K562 (cell line): Measurements from ENCODE around the gene PALS1. TPM values are rescaled to one million over a fixed set of nuclear protein-coding genes. Genes with fewer than 3 reads are reported as not detected.

Experiments used
- ATAC-seq: fragments of 200-7000 bp; cut with Tn5 transposase; 3 replicates; pipeline ENCODE4 v1.9.1; 2020; ENCODE audit warnings: moderate library complexity
- BruUV-seq: library from RNA; stranded (reverse); fragments of 400-500 nt; replicated peaks from 2 replicates; lab custom pipeline; 2021; lab: Mats Ljungman, UMichigan
- CTCF ChIA-PET: fragments of 300-600 bp; formaldehyde crosslinking; extraction: SDS; loops from one replicate; lab custom pipeline; 2021; ENCODE audit warnings: low intra/inter-chr PET ratio; lab: Yijun Ruan, JAX
- POLR2A ChIA-PET: fragments of 300-600, 350-650 bp; sonication (Branson Sonifier 250); formaldehyde crosslinking; extraction: SDS; loops from one replicate; lab custom pipeline; 2021; ENCODE audit warnings: antibody characterized with exemption, inconsistent platforms; lab: Yijun Ruan, JAX
- DNase-seq, 4 experiments: peaks; one replicate each; pipeline versions ENCODE4 v3.0.0 to v3.0.0-alpha.2; 2011 to 2018; ENCODE audit warnings: low spot score in 3 of 4, mixed read lengths in 3 of 4; ENCODE audit errors: extremely low read depth in 1 of 4
- FAIRE-seq: peaks from 2 replicates; lab custom pipeline; 2011; peaks lifted over from hg19 to GRCh38; lab: Jason Lieb, UNC
- H2AFZ ChIP-seq: 2 replicates; pipeline ENCODE4 v1.6.0; 2011; ENCODE audit warnings: low read depth, low read length, control low read depth, inconsistent platforms
- H3K27ac ChIP-seq: fragments of 200-600 bp; 3 replicates; pipeline ENCODE4 v1.8.0; 2011; ENCODE audit warnings: low read depth, mild to moderate bottlenecking, control low read depth, inconsistent platforms, low read length, moderate library complexity, mixed read lengths; ENCODE audit errors: extremely low read depth
- H3K27me3 ChIP-seq, 2 experiments: fragments of 300-600 bp in 1 of 2; 2 replicates in 1 of 2; 3 replicates in 1 of 2; pipeline versions ENCODE4 v1.6.0 to v1.8.0; 2011; ENCODE audit warnings: inconsistent platforms in 2 of 2, low read length in 2 of 2, mild to moderate bottlenecking in 1 of 2, mixed read lengths in 1 of 2, moderate library complexity in 1 of 2; ENCODE audit not compliant: control insufficient read depth in 2 of 2, insufficient read depth in 2 of 2
- H3K36me3 ChIP-seq: fragments of 300-600 bp; 3 replicates; pipeline ENCODE4 v1.8.0; 2011; ENCODE audit warnings: mild to moderate bottlenecking, low read length, inconsistent platforms; ENCODE audit not compliant: control insufficient read depth, insufficient read depth
- H3K4me1 ChIP-seq, 2 experiments: fragments of 200-600 bp in 1 of 2; replicated peaks in 1 of 2; 2 replicates in 1 of 2; 3 replicates in 1 of 2; pipeline versions ENCODE4 v1.5.1 to v1.8.0; 2011; ENCODE audit warnings: inconsistent platforms in 2 of 2, low read length in 2 of 2, mild to moderate bottlenecking in 1 of 2, mixed read lengths in 1 of 2, moderate library complexity in 1 of 2; ENCODE audit not compliant: control insufficient read depth in 2 of 2, insufficient read depth in 2 of 2
- H3K4me2 ChIP-seq: 2 replicates; pipeline ENCODE4 v1.6.1; 2011; ENCODE audit warnings: low read length, control low read depth, inconsistent platforms, mixed read lengths; ENCODE audit not compliant: insufficient read depth
- H3K4me3 ChIP-seq: fragments of 200-600 bp; sonication (generic), shearing (Covaris generic); 2 replicates; pipeline ENCODE4 v1.5.1; 2016; ENCODE audit warnings: control low read depth, inconsistent platforms
- H3K79me2 ChIP-seq: fragments of 200-600 bp; 3 replicates; pipeline ENCODE4 v1.8.0; 2011; ENCODE audit warnings: low read length, inconsistent platforms; ENCODE audit not compliant: control insufficient read depth, insufficient read depth
- H3K9ac ChIP-seq, 2 experiments: 2 replicates each; pipeline versions ENCODE4 v1.6.0 to v1.6.1; 2011; ENCODE audit warnings: low read depth in 2 of 2, low read length in 2 of 2, control low read depth in 1 of 2, inconsistent platforms in 1 of 2, mild to moderate bottlenecking in 1 of 2, mixed read lengths in 1 of 2; ENCODE audit not compliant: insufficient read depth in 1 of 2
- H3K9me1 ChIP-seq: one replicate; pipeline ENCODE4 v1.6.0; 2011; ENCODE audit warnings: inconsistent platforms, mild to moderate bottlenecking, low read length, moderate library complexity; ENCODE audit not compliant: control insufficient read depth, insufficient read depth
- H3K9me3 ChIP-seq: replicated peaks from 2 replicates; pipeline ENCODE4 v1.5.1; 2011; ENCODE audit warnings: low read depth, low read length, inconsistent platforms; ENCODE audit not compliant: control insufficient read depth, insufficient read depth
- H4K20me1 ChIP-seq: replicated peaks from 2 replicates; pipeline ENCODE4 v1.6.1; 2011; ENCODE audit warnings: low read length, inconsistent platforms, mixed read lengths; ENCODE audit not compliant: control insufficient read depth, insufficient read depth
- BRF2 ChIP-seq: IDR thresholded peaks from 3 replicates; pipeline ENCODE4 v1.6.1; 2011; ENCODE audit warnings: borderline replicate concordance, mild to moderate bottlenecking; ENCODE audit not compliant: insufficient read length, insufficient read depth
- CHD2 ChIP-seq: IDR thresholded peaks from 2 replicates; pipeline ENCODE4 v1.6.1; 2011; ENCODE audit warnings: low read depth, low read length
- EP300 ChIP-seq: IDR thresholded peaks from 2 replicates; pipeline ENCODE4 v1.6.1; 2012; ENCODE audit warnings: low read length, improper control_type of control experiment
- FOS ChIP-seq: IDR thresholded peaks from 3 replicates; pipeline ENCODE4 v1.6.1; 2011; ENCODE audit not compliant: insufficient read length; ENCODE audit errors: extremely low read depth
- FOXM1 ChIP-seq, 2 experiments: fragments of 450-650 bp in 1 of 2; sonication (generic) in 1 of 2; formaldehyde crosslinking in 1 of 2; IDR thresholded peaks; 2 replicates each; pipeline versions ENCODE4 v1.6.1 to v1.9.0; 2017 to 2022; ENCODE audit warnings: low read depth in 2 of 2, mild to moderate bottlenecking in 2 of 2, missing genetic modification reagents in 1 of 2, moderate library complexity in 1 of 2
- GTF2F1 ChIP-seq: IDR thresholded peaks from 2 replicates; pipeline ENCODE4 v1.6.1; 2011; ENCODE audit warnings: low read depth, low read length, improper control_type of control experiment
- HDAC2 ChIP-seq: fragments of 450-650 bp; IDR thresholded peaks from 2 replicates; pipeline ENCODE4 v1.6.1; 2016; ENCODE audit warnings: mild to moderate bottlenecking
- HEY1 ChIP-seq: fragments of 250-450 bp; sonication (Bioruptor Pico); IDR thresholded peaks from 2 replicates; pipeline ENCODE4 v1.5.0; 2020; ENCODE audit warnings: mild to moderate bottlenecking, moderate library complexity, borderline replicate concordance
- MXI1 ChIP-seq: IDR thresholded peaks from 2 replicates; pipeline ENCODE4 v1.6.1; 2011; ENCODE audit warnings: low read depth, mild to moderate bottlenecking, improper control_type of control experiment, low read length
- NFXL1 ChIP-seq: fragments of 450-650 bp; formaldehyde crosslinking; IDR thresholded peaks from 2 replicates; pipeline ENCODE4 v1.4.0; 2021; ENCODE audit warnings: mild to moderate bottlenecking
- NRF1 ChIP-seq, 2 experiments: fragments of 450-650 bp; IDR thresholded peaks in 1 of 2; conservative IDR thresholded peaks in 1 of 2; 2 replicates each; pipeline ENCODE4 v1.6.1; 2014; ENCODE audit warnings: mild to moderate bottlenecking in 2 of 2
- PCBP1 ChIP-seq: fragments of 200-400 bp; formaldehyde crosslinking; IDR thresholded peaks from 2 replicates; pipeline ENCODE4 v1.6.1; 2018; ENCODE audit warnings: mild to moderate bottlenecking, low read depth, low read length; ENCODE audit not compliant: poor library complexity, severe bottlenecking
- SUPT5H ChIP-seq: fragments of 450-650 bp; IDR thresholded peaks from 2 replicates; pipeline ENCODE4 v1.6.1; 2016
- TAF1 ChIP-seq: IDR thresholded peaks from 2 replicates; pipeline ENCODE4 v1.6.1; 2011; ENCODE audit warnings: mild to moderate bottlenecking, low read length, moderate library complexity; ENCODE audit not compliant: insufficient read depth, control insufficient read depth, severe bottlenecking; ENCODE audit errors: extremely low read depth
- THRAP3 ChIP-seq: fragments of 450-650 bp; IDR thresholded peaks from 2 replicates; pipeline ENCODE4 v1.6.1; 2016; ENCODE audit warnings: mild to moderate bottlenecking, inconsistent platforms, borderline replicate concordance
- ZBTB1 ChIP-seq: sonication (generic); formaldehyde crosslinking; IDR thresholded peaks from 2 replicates; pipeline ENCODE4 v1.8.1; 2023; ENCODE audit warnings: missing genetic modification reagents, low read depth, mild to moderate bottlenecking, borderline replicate concordance
- ZFP1 ChIP-seq: fragments of 450-650 bp; formaldehyde crosslinking; IDR thresholded peaks from 2 replicates; pipeline ENCODE4 v1.4.0; 2020; ENCODE audit warnings: mild to moderate bottlenecking, mixed read lengths
- ZNF212 ChIP-seq: fragments of 450-650 bp; formaldehyde crosslinking; IDR thresholded peaks from 2 replicates; pipeline ENCODE4 v1.4.0; 2020; ENCODE audit warnings: mild to moderate bottlenecking
- ZNF354B ChIP-seq: fragments of 250-450 bp; sonication (Bioruptor Pico); IDR thresholded peaks from 2 replicates; pipeline ENCODE4 v1.4.0; 2020
- ZNF589 ChIP-seq: fragments of 200-800 bp; sonication (Bioruptor generic); IDR thresholded peaks from 2 replicates; pipeline ENCODE4 v1.6.1; 2016; ENCODE audit warnings: low read depth, missing genetic modification characterization, missing compliant biosample characterization
- ZNF695 ChIP-seq: fragments of 450-650 bp; formaldehyde crosslinking; IDR thresholded peaks from 2 replicates; pipeline ENCODE4 v1.4.0; 2020; ENCODE audit warnings: mild to moderate bottlenecking, moderate library complexity
- ZNF696 ChIP-seq: fragments of 250-450 bp; sonication (Bioruptor Pico); conservative IDR thresholded peaks from 2 replicates; pipeline ENCODE4 v1.4.0; 2020; ENCODE audit warnings: mild to moderate bottlenecking, moderate library complexity
- WGBS: fragments of 100-300 bp; shearing (Covaris generic); methylation state at CpG from one replicate; pipeline ENCODE4 v1.1.6; 2016; ENCODE audit warnings: low coverage, mixed read lengths; ENCODE audit not compliant: insufficient coverage; ENCODE audit errors: missing lambda C conversion rate; 5-methylcytosine and 5-hydroxymethylcytosine counted together
- in situ Hi-C: fragments of 300-500 bp; cut with MboI; formaldehyde crosslinking; loops from 4 replicates; pipeline ENCODE4 v1.15.0; 2018; ENCODE audit warnings: inconsistent platforms, mixed read lengths
- intact Hi-C: fragments of 100-400 bp; cut with micrococcal nuclease; formaldehyde crosslinking; loops from 2 replicates; pipeline ENCODE4 v1.14.2; 2022
- polyA plus RNA-seq, 8 experiments: library from polyadenylated mRNA; depleted of rRNA in 4 of 8; stranded (reverse) in 5 of 8; unstranded in 3 of 8; fragments of >200 nt; fragmentation: Nextera tagmentation in 2 of 8; fragmentation: Illumina TruSeq in 1 of 8; extraction: Ambion mirVana in 2 of 8; extraction: Trizol in 1 of 8; gene quantifications; 2 replicates each; pipeline versions ENCODE4 v1.2.1 to v1.2.3, GENCODE V29; 2011 to 2014; ENCODE audit warnings: inconsistent platforms in 1 of 8, missing spikeins in 1 of 8
- total RNA-seq, 7 experiments: library from RNA; depleted of rRNA in 6 of 7; stranded (reverse); fragments of >200 nt in 6 of 7; fragmentation: Illumina TruSeq in 2 of 7; extraction: Trizol in 2 of 7; gene quantifications; 2 replicates each; pipeline versions ENCODE4 v1.2.1 to v1.2.3, GENCODE V29; 2011 to 2021; ENCODE audit warnings: low replicate concordance in 1 of 7
- TF ChIP-seq, protein P1 (sequence below), 2 experiments: fragments of 450-650 bp in 1 of 2; sonication (generic) in 1 of 2; formaldehyde crosslinking in 1 of 2; IDR thresholded peaks in 1 of 2; conservative IDR thresholded peaks in 1 of 2; 2 replicates each; pipeline versions ENCODE4 v1.6.1 to v1.8.1; 2016 to 2023; ENCODE audit warnings: mild to moderate bottlenecking in 2 of 2, moderate library complexity in 2 of 2, inconsistent platforms in 1 of 2, missing genetic modification reagents in 1 of 2

Gene PALS1
- total and polyA plus RNA-seq, 9 of the 15 experiments (the other 6 are each of a cell fraction or from before 2014, with no cell fraction given), result 4.1 to 9.9 (median 7.2) TPM

DNA sequence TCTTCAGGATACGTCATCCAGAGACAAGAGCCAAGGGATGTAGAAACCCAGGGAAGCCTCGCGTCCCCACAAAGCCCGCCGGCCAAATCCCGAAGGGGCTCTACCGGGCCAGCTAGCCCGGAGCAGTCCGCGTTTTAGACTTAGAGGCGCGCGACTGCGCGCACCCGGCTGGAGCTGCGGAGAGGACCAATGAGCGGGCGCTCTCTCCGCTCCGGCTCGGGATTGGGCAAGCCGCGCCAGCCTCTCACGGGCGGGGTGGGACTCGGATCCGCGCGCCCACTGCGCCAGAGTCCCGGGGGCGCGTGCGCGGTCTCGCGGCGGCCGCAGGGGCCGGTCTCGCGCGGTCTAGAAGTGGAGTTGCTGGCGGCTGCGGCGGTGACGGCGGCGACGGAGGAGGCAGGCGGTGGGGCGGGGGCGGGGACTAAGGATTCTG lies 241 bp upstream of the PALS1 start:
- H3K27ac ChIP-seq, result peak overlapping the region; percentile 93
- CTCF ChIA-PET, result no interaction called here
- peaks cover 33% of the 10 kb centered on the region for H3K79me2 ChIP-seq
- 1% methylated on average over 28 of the region's 54 CpGs for WGBS
- peak overlapping the region; percentile 81 for H3K4me3 ChIP-seq
- no peaks in the 10 kb centered on the region for H3K9me3 ChIP-seq
- H3K4me1 ChIP-seq, result peaks cover 3 to 6% of the 10 kb centered on the region in 2 experiments; a peak in 2 of 5 replicates
- POLR2A ChIA-PET, result interaction anchor here (0.7 to 1.9 kb wide), 5 partner anchors 9 to 269 kb away, joined by 3 to 11 read pairs (median 4); no protein-coding TSS in a partner anchor
- in situ Hi-C loops (no loop called here), intact Hi-C loops (loop anchor here (5.0 kb wide), 1 partner anchor 116 kb away; the partner anchor contains the start of gene ATP6V1D)
- no peaks in the 10 kb centered on the region for H3K36me3 ChIP-seq
- H3K4me2 ChIP-seq, result peak overlapping the region; percentile 92
- no peaks in the 10 kb centered on the region for H3K27me3 ChIP-seq
- no peaks in the 10 kb centered on the region for H4K20me1 ChIP-seq
- peak; percentile 97 for ATAC-seq
- BruUV-seq, result no TSS peak
- DNase-seq, result peak; percentile 91 to 93 (median 92)
- H3K9ac ChIP-seq, result peak overlapping the region; percentile 83 to 97; a peak in 3 of 4 replicates
- peak; percentile 77 for FAIRE-seq
- H3K9me1 ChIP-seq, result no peaks in the 10 kb centered on the region
- peak overlapping the region; percentile 88 for H2AFZ ChIP-seq
- TF ChIP-seq SUPT5H, result no peak
- peak; percentile 92 for TF ChIP-seq NRF1 (conservative IDR thresholded peaks at IDR 0.05 in 1 of 2, IDR thresholded peaks at IDR 0.05 in 1 of 2)
- TF ChIP-seq FOXM1 (IDR thresholded peaks at IDR 0.05; ENCODE audit: low read depth), result no peak
- no peak for TF ChIP-seq FOXM1 (CRISPR knock-in tag; IDR thresholded peaks at IDR 0.05; ENCODE audit: low read depth)
- TF ChIP-seq MXI1, result no peak
- TF ChIP-seq GTF2F1, result no peak
- no peak for TF ChIP-seq PCBP1
- peak; percentile 41 for TF ChIP-seq FOS
- no peak for TF ChIP-seq ZNF696
- no peak for TF ChIP-seq ZNF695 (CRISPR knock-in tag)
- no peak for TF ChIP-seq HEY1 (CRISPR knock-in tag)
- no peak for TF ChIP-seq ZFP1 (CRISPR knock-in tag)
- TF ChIP-seq ZBTB1 (CRISPR knock-in tag), result peak; percentile 90; the same call in 1 of the 2 replicates
- TF ChIP-seq ZNF212, result no peak
- no peak for TF ChIP-seq EP300
- peak; percentile 90 for TF ChIP-seq CHD2
- TF ChIP-seq TAF1, result peak; percentile 35
- 0 out of 2 replicates have a peak, but pooled peaks have one; percentile 4 for TF ChIP-seq HDAC2
- TF ChIP-seq, protein P1, sequence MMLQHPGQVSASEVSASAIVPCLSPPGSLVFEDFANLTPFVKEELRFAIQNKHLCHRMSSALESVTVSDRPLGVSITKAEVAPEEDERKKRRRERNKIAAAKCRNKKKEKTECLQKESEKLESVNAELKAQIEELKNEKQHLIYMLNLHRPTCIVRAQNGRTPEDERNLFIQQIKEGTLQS (IDR thresholded peaks at IDR 0.05), result no peak
- TF ChIP-seq, protein P1 (CRISPR knock-in tag; conservative IDR thresholded peaks at IDR 0.05), result no peak
- TF ChIP-seq BRF2, result no peak
- TF ChIP-seq THRAP3, result no peak
- no peak for TF ChIP-seq ZNF354B (CRISPR knock-in tag)
- no peak for TF ChIP-seq NFXL1 (CRISPR knock-in tag)
- TF ChIP-seq ZNF589 (CRISPR knock-in tag), result no peak
